HFF-Myc (cell line): Measurements from ENCODE around the gene CNGB1.

Experiments used
- DNase-seq: peaks from one replicate; pipeline ENCODE4 v3.0.0-alpha.2; 2011; ENCODE audit warnings: low read depth; ENCODE audit errors: extremely low read depth
- H3K4me3 ChIP-seq: replicated peaks from 2 replicates; pipeline ENCODE4 v1.5.1; 2011; ENCODE audit warnings: low read depth, mild to moderate bottlenecking, control low read depth, low read length
- TF ChIP-seq, protein P1 (sequence below): IDR thresholded peaks from 2 replicates; pipeline ENCODE4 v1.5.1; 2012; ENCODE audit warnings: mild to moderate bottlenecking, low read depth, low read length, control low read depth; ENCODE audit errors: missing control alignments

The CNGB1 gene

DNA sequence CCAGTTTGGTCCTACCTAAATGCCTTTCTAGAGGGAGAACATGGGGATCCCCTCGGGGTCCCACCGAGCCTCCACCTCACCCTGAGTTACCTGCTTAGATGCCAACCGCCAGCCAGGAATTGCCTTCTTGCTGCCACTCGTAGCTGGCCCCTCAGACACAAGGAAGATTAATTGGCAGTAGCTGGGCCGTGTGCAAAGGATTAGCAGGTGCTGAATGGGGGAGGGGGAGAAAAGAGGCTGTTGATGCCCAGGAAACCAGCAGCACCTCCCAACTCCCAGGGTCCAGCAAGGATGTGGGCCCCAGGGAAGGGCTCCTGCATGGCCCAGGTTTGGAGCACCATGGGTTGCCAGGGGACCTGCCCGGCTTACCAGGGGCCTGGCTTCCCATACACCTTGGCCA, at the start of gene CNGB1:
CNGB1 (minus strand) TSS at position 159 of the 400 bp plus-strand sequence. CDS start 3,842 bp downstream, outside the sequence.
- no peak for DNase-seq
- no peak within 1 kb of the TSS for H3K4me3 ChIP-seq
- TF ChIP-seq, protein P1, sequence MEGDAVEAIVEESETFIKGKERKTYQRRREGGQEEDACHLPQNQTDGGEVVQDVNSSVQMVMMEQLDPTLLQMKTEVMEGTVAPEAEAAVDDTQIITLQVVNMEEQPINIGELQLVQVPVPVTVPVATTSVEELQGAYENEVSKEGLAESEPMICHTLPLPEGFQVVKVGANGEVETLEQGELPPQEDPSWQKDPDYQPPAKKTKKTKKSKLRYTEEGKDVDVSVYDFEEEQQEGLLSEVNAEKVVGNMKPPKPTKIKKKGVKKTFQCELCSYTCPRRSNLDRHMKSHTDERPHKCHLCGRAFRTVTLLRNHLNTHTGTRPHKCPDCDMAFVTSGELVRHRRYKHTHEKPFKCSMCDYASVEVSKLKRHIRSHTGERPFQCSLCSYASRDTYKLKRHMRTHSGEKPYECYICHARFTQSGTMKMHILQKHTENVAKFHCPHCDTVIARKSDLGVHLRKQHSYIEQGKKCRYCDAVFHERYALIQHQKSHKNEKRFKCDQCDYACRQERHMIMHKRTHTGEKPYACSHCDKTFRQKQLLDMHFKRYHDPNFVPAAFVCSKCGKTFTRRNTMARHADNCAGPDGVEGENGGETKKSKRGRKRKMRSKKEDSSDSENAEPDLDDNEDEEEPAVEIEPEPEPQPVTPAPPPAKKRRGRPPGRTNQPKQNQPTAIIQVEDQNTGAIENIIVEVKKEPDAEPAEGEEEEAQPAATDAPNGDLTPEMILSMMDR = no peak

- DNase-seq = no peak
- TF ChIP-seq, protein P1 = no peak
- H3K4me3 ChIP-seq = no peak overlapping the region
These were observed 49.1 kb upstream of the CNGB1 start for GRCh38 chr16:58019866-58020538.

DNA sequence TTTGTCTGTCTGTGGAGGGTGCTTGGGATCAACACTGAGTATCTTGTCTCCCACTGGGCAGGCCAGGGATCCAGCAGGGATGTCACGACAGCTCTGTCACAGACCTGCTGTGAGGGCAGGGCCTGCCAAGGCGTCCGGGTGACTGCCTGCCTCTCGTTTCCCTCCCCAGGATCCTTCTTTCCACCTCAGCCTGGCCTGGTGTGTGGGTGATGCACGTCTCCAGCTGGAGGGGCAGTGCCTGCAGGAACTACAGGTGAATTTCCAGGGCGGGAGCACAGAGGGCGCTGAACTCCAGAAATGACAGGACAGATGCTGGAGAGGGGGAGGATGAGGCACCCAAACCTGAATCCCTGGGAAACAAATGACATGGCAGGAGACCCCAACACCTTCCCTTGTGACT, 47.9 kb upstream of the CNGB1 start:
- TF ChIP-seq, protein P1 = no peak
- no peak for DNase-seq
- no peak overlapping the region for H3K4me3 ChIP-seq

DNA sequence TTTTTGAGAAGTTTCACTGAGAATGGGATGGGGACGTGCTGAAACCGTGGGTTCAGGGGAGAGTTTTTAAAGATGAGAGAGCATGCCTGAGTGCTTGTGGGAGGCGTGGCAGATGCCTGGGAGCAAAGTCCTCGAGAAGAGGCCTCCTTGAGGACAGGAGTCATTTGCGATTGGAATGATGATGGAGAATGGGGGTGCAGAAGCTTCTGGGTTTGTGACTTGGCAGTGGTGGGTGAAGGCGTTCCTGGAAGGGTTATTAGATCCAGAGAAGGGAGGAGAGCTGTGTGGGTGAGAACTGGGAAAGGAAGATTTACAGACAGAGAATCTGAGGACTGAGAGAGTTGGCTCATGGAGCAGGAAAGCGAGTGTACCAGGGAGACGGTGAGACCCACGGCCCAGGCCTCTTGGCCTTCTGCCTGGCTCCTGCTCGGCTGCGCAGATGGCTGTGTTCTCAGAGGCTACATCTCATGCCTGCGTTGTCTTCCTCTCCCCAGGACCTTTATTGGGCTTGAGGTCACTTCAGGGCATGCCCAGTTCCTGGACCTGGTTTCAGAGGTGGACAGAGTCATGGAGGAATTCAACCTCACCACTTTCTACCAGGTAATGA, 46.0 kb upstream of the CNGB1 start:
- no peak overlapping the region for H3K4me3 ChIP-seq
- TF ChIP-seq, protein P1 = no peak
- no peak for DNase-seq

DNA sequence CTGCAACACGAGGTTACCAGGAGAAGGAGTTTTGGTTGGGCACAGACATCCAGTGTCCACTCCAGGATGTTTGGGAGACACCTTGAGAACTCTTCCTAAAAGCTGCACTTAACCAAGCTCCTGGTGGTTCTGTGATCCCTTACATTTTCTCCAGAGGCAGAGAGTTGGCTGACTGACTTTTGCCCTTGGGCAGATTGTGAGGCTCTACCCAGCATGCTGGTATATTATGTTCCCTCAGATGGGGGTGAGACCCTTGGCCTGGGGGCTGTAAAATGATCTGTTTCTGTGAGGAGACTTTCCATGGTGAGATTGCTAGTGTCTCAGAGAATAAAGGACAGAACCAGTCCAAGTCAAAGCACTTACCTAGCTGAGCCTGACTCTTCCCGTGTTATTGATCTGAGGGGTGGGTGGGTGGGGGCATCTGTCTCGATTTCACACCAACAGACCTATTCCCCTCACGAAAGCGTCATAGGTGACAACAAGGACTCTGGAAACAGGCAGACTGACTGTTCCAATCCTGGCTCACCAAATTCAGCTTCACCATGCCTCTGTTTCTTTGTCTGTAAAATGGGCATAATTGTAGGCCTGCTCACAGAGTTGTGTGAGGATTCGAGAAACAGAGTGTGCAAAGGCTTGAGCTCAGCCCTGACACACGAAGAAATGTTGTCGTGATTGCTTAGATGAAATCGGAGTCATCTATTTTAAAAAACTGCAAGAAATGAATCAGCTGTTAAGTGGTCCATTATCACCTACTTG, 42.5 kb upstream of the CNGB1 start:
- TF ChIP-seq, protein P1 = no peak
- no peak for DNase-seq
- H3K4me3 ChIP-seq = no peak overlapping the region

- TF ChIP-seq, protein P1 = no peak
- DNase-seq = no peak
- no peak overlapping the region for H3K4me3 ChIP-seq
These were observed 41.6 kb upstream of the CNGB1 start for GRCh38 chr16:58012481-58012880.
